NCI-H146 treated with DMSO at 0.1 percent for 48 hours (cell line): Measurements from ENCODE around the gene PXK.
"Not testable (repeated sequence)": the region's sequence is repeated elsewhere in the genome, so short reads cannot be mapped to it uniquely, and the experiment has no call there.

Experiments
- DNase-seq: peaks from one replicate; lab custom pipeline; 2025; ENCODE audit not compliant: unreplicated experiment; lab: John Stamatoyannopoulos, UW

The PXK gene

GRCh38 chr3:58417075-58417474 lies 84.4 kb downstream of the PXK start:
- no peak for DNase-seq

GRCh38 chr3:58418227-58418626 lies 85.5 kb downstream of the PXK start:
- no peak for DNase-seq

GRCh38 chr3:58419780-58420507 lies 87.3 kb downstream of the PXK start:
- no peak for DNase-seq

GRCh38 chr3:58421004-58421403 lies 88.3 kb downstream of the PXK start:
- no peak for DNase-seq

GRCh38 chr3:58422756-58423325 lies 90.1 kb downstream of the PXK start:
- no peak for DNase-seq

GRCh38 chr3:58424613-58425012 lies 91.9 kb downstream of the PXK start:
- no peak for DNase-seq

GRCh38 chr3:58425782-58426181 lies 93.1 kb downstream of the PXK start:
- DNase-seq: no peak

- no peak for DNase-seq
Measured at GRCh38 chr3:58427661-58428361, 95.1 kb downstream of the PXK start.

- no peak for DNase-seq
Measured at GRCh38 chr3:58429657-58430056, 97.0 kb downstream of the PXK start.

GRCh38 chr3:58432905-58433304 lies 100.2 kb downstream of the PXK start:
- DNase-seq: no peak

GRCh38 chr3:58433400-58434167 lies 100.9 kb downstream of the PXK start, which contains the start of gene PDHB:
Gene PDHB, minus strand, starts transcription at chr3:58433832. Its CDS starts 23 bp downstream, at chr3:58433809.
- DNase-seq: peak; percentile 82

- no peak for DNase-seq
Measured at GRCh38 chr3:58434168-58434504, 101.4 kb downstream of the PXK start.

GRCh38 chr3:58434511-58434910 lies 101.8 kb downstream of the PXK start:
- DNase-seq: no peak

- DNase-seq: no peak
Measured at GRCh38 chr3:58434990-58435389, 102.3 kb downstream of the PXK start.

- not testable (repeated sequence) for DNase-seq
Measured at GRCh38 chr3:58437276-58437675, 104.6 kb downstream of the PXK start.

- not testable (repeated sequence) for DNase-seq
Measured at GRCh38 chr3:58440996-58441355, 108.3 kb downstream of the PXK start.

- no peak for DNase-seq
Measured at GRCh38 chr3:58441514-58442450, 109.1 kb downstream of the PXK start.

GRCh38 chr3:58452176-58452575 lies 119.5 kb downstream of the PXK start:
- DNase-seq: peak; percentile 89

GRCh38 chr3:58459160-58459559 lies 126.5 kb downstream of the PXK start:
- no peak for DNase-seq

GRCh38 chr3:58462829-58463180 lies 130.1 kb downstream of the PXK start:
- DNase-seq: no peak
